ENCODE data around the gene ARPC1B.
A peak's percentile ranks its signal among the peaks of the same experiment; 100 is the strongest.

The ARPC1B gene

DNA sequence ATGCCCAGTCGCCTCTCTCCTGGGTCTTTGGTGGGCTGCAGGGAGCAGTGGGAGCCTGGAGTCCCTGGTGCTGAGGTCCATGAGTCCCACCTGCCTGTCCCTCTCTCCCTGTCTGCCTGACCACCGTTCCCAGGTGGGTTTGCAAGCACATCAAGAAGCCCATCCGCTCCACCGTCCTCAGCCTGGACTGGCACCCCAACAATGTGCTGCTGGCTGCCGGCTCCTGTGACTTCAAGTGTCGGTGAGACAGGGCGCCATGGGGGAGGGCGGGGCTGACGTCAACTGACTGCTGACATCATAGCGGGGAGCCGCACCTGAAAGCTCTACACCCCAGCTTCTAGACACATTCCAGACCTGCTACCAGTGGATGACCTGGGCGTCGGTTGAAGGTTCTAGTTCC, 15.2 kb downstream of the ARPC1B start:
- no peak for DNase-seq (ENCODE audit: low spot score)

DNA sequence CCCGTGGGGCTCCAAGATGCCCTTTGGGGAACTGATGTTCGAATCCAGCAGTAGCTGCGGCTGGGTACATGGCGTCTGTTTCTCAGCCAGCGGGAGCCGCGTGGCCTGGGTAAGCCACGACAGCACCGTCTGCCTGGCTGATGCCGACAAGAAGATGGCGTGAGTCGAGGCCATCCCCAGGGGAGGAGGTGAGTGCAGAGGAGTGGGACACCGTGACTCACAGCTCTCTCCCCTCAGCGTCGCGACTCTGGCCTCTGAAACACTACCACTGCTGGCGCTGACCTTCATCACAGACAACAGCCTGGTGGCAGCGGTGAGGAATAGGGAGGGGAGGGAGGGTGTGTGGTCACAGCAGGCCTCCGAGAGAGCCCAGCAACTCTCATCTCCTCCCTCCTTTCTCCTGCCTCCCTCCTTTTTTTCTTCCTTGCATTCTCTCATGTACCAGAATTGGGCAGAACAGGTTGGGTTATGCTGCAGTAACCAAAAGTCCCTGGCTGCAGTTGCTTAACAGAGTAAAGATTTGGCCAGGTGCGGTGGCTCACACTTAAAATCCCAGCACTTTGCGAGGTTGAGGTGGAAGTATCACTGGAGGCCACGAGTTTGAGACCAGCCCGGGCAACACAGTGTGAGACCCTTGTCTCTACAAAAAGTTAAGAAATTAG, 16.5 kb downstream of the ARPC1B start:
- no peak for DNase-seq (ENCODE audit: low spot score)

DNA sequence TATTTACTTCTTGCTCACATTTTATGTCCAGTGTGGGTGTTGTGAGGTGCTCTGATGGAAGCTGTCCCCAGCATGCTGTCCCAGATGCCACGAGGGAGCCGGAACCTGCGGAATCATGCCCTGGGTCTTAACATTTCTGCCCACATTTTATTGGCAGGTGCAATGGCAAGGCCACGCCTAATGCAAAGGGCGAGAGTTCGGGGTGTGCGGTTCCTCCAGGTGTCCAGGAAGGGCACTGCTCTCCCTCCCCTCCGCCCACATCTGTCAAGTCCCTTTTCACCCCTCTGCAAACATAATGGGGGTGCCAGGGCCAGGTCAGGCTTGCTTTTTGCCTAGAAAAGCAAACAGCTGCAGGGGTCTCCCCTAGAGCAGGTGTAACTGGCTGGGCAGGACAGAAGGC, 17.5 kb downstream of the ARPC1B start:
- no peak for DNase-seq (ENCODE audit: low spot score)

DNA sequence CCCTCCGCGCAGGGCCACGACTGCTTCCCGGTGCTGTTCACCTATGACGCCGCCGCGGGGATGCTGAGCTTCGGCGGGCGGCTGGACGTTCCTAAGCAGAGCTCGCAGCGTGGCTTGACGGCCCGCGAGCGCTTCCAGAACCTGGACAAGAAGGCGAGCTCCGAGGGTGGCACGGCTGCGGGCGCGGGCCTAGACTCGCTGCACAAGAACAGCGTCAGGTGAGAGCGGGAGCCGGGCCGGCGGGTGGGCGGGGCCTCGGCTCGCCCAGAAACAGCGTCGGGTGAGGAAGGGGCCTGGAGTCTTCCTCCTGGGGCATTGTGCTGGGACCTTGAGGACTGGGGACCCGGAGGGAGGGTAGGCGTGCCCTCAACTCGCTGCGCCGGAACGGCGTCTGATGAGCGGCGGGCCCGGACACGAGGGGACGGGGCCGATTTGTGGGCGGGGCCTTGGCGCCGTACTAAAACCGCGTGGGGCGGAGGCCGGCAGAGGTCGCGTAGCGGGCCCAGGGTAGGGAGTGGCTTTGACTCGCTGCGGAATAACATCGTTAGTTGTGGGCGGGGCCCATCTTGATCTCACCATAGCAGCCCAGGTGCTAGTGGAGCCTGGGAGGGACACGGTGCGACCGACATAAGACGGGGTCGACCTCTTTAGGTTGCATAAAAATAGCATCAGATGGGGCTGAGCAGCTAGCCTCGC, 18.3 kb downstream of the ARPC1B start:
- DNase-seq (ENCODE audit: low spot score), result peak; percentile 79

DNA sequence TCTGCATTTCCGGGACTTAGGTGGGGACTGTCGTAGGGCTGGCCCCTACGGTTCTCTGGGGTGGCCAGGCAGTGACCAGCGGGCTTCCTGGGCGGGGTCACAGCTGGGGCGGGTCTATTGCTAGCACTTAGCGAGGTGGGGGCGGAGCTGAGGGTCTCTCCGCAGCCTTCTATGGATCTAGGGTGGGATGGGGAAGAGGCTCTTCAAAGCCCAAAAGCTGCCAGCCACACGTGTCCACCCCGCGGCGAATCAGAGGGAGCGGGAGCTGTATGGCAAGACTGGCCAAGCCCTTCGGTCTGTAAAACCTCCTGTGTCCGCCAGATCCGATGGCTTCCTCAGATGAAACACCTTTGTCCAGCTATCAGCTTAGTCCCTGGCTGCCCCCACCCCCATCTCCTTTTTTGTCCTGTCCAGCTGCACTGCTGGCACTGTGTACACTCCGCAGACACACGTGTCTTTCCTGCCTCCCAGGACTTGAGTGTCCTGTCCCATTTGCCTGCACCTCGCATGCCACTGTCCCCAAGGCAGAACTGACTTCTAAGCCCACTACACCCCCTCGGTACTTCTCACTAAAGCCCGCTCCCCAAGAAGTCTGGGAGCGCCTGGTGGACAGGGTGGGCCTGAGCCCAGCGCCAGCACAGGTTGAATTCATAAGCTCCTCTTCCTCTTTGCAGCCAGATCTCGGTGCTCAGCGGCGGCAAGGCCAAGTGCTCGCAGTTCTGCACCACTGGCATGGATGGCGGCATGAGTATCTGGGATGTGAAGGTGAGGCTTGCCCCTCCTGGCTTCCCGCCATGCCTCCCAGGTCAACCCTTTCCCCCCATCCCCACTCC, 19.0 kb downstream of the ARPC1B start:
- no peak for DNase-seq (ENCODE audit: low spot score)

DNA sequence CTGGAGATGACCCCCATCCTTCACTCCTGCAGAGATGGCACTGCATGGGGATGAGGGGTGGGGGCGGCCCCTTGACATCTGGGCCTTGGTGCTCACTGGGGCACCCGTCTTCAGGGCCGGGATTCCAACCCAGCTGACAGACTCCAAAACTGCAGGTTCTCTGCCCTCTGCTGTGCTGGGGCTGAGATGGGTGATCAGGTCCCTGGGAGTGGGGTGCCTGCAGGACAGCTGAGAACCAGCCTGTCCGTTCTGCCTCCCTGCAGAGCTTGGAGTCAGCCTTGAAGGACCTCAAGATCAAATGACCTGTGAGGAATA, 19.6 kb downstream of the ARPC1B start:
- DNase-seq (ENCODE audit: low spot score), result no peak

DNA sequence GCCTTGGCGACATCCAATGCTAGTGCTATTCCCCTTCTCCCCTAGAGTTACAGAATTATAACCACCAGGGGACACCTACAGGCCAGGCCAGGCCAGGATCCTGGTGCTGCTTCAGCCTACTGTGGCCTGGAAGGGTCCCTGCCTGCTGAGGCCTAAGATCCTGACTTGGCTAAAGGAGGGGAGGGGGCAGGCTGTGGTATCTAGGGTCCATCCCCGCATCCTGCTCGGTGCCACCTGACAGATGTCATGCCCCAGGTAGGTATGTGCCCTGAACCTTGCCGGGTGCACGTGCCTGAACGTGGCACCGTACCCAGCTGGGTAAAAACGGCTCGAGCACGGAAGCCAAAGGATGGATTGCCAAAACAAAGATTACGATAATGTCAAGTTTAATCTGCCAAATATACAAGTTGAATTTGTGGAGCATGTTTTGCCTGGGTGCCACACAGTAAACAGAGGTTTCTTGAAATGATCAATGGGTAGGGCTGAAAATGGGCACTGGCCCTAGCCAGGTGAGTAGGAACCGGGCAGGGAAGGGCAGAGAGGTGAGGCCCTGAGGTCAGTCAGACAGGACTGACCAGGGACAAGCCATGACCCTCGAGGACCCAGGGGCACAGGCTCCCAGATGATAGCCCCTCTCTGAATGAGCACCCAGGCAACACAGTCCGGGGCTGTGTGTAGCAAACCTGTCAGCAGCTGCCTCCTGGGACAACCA, 21.2 kb downstream of the ARPC1B start:
- no peak for DNase-seq (ENCODE audit: low spot score)

DNA sequence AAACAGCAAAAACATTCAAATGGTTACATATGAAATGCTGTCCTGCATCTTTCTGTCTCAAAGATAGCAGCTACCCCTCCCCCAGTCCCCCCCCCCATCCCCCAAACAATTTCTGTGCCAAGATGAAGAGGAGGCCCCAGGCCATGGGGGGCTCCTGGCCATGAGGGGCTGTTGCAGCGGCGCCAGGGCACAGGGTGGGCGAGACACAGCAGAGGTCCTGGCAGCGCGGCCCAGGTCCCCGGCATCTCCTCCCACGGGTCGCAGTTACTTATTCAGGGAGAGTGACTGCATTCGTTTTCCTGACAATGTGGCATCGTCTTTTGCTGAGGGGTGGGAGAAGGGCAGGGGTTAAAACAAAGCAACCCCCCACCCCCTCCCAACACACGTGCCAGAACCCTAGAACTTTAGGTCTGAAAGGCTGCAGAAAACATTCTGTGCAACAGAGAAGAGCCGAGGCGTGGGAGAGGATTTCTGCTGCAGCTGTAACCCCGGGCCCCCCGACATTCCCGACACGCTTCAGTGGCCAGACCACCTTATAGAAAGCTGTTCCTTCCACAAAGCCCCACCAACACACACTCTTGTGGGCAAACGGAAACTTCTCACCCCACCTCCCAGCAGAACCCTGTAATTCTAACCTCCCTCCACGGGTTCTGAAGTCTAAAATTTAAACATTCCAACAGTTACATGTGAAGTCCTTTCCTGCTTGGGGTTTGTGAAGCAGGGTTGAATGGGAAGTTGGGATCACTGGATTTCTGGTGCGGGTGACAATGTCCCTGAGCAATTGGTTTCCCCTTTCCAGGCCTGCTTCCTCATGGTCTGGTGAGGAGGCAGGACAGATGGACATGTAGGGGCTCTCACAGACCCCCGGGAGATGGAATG, 22.1 kb downstream of the ARPC1B start:
- no peak for DNase-seq (ENCODE audit: low spot score)

DNA sequence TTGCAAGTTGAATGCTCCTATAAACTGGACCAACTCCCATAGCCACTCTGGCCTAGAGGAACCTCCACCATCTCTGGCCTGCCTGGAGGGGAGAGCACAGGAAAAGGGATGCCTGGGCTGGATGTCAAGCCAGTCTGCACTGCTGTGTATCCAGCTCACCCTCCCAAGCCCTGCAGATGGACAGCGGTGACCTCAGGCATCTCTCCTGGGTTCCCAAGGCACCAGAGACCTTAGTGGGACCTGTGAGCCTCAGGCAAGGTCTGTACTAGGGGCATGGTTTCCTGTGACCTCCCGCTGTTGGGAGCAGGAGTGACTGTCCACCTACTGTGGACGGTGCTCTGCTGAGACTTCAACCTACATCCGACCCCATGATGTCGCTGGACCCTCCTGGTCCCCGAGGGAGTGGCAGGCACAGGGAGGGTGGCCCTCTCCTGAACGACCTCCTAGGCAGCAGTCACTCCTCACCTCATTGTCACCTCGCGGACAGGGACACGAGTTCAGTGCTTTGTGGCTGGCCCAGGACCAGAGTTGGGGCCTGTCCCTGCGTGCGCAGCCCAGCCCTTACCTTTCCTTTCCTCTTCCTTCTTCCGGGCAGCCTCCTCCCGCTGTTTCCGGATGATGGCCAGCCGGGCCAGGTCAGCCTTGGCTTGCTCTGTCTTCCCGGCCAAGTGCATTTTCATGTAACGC, 22.9 kb downstream of the ARPC1B start:
- no peak for DNase-seq (ENCODE audit: low spot score)

DNA sequence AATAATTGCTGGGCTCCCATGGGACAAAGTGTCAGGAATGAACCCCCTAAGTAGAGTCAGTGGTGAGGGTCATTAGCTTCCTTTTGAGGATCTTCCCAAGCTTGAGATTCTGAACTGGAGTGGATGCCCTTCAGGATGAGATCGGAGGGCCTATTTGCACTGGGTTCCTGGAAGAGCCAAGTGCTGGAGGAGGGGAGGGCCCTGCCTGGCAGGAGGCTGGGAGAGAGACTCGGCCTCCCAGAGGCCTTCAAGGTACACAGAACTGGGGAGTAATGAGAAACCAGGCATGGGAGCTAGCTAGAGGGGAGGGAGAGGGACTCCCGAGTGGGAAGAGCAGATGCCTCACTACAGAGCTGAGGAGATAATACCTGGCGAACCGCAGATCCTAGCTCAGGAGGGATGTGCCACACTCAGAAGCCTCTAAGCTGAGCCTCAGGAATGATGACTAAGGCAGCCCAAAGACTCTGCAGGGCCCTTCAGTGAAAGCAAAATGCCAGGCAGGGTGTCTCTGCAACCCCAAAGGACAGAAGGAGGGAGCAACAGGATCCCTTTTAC, 24.4 kb downstream of the ARPC1B start:
- DNase-seq (ENCODE audit: low spot score), result no peak

DNA sequence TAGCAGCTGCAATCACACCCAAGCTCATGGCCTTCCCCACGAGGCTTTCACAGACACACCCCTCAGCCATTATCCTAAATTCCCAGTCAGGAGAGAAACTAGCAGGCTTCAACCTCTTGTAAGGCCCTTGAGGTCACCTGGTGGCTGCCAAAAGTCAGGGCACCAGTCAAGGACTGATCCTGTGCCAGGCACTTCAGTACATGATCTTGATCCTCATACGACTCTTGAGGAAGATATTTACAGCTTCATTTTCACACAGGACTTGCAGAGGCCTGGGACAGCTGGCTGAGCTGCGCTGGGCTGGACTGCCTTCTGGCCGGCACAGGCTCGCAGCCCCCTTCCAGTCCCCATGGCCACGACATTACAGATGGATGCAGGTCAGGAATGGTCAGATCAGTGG, 25.1 kb downstream of the ARPC1B start:
- no peak for DNase-seq (ENCODE audit: low spot score)

DNA sequence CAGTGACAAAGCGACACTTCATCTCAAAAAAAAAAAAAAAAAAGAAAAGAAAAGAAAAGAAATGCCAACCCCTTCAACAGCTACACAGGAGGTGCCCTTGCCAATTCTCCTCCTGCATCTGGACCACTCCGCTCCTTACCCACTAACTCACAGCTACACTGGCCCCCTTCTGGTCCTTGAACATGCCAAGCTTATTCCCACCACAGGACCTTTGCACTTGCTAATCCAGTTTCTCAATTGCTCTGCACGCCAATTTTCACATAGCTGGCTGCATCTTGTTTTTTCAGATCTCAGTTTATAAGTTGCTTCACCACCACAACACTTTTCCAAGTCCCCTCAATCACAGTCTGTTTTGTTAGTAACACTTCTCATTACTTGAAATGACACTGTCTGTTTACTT, 28.3 kb downstream of the ARPC1B start:
- DNase-seq (ENCODE audit: low spot score), result no peak

DNA sequence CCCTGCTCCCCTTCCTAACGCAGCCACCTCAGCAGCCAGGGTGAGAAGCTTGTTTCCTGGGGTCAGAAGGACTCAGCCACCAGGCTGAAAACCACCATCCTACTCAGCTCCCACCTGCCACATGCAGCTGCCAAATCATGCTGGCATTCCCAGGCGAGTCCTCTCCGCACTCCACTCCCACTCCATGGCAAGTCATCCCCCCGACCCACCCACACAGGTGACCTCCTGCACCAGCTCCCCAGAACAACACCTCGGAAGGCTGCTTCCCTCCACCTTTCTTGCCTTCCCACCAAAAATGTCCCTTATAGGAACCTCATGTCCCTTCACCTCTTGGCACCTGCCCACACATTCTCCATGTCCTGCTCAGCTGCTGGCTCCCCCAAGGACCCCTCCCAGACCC, 29.2 kb downstream of the ARPC1B start:
- no peak for DNase-seq (ENCODE audit: low spot score)

DNA sequence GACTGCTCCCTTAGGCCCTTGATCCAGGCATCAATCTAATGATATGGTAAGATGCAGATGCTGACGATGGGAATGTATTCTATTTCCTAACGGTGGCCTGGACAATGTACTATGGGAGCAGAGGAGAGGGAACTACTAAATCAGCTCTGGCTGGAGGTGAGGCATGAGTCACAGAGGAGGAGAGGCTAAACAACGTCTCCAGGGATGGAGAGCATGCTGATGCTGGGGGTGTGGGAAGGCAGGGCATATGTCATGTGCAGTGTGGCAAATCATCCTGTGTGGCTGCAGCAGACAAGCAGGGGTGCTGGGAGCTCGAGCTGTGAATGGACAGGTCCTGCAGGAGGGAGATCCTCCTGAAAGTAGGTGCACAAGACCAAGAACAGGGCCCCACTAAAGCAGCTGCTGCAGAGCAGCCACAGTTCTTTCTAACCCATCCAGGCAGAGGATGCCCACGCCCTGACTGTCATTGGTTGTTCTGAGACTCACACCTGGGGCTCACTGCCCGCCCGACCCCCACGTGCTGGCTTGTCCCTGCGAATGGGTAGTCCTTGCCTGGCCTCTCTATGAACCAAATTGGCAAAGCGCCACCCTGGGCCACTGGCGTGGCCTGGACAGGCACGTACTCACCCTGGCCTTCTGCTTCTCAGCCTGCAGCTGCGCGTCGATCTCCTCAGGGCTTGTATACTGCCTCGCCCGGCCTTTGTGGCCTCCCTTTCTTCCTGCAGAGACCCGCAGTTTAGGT, 29.9 kb downstream of the ARPC1B start:
- DNase-seq (ENCODE audit: low spot score), result no peak

DNA sequence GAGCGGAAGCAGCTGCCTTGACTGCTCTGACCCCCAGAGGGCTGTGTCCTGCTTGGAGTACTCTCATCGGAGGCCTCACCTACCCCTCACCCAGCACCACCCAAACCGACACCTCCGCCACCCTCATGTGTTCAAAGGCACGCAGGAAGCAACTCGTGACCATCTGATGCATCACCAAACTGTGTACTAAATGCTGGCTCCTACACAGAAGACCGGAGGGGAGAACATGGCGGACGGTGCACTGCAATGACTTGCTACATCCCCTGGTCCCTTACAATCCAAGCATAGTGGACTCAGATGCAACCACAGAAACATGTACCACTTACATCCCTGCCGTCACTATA, 30.4 kb downstream of the ARPC1B start:
- DNase-seq (ENCODE audit: low spot score), result no peak

DNA sequence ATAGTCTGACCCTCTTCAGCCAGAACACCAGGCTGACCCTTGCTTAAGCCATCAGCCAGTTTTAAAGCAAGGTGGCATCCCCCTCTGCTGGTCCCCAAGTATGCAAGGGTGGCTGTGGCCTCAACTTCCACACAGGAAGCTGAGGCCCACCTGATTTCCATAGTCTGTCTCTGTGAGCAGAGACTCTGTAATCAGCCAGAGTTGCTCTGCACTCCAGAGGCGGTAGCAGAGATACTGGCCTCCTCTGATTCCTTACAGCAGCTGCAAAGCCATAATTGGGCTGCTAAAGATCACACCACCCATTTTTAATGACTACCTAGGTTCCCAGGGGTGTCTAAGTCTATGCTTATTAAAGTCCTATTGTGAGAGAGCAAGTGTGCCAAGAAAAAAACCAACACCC, 32.0 kb downstream of the ARPC1B start:
- no peak for DNase-seq (ENCODE audit: low spot score)

DNA sequence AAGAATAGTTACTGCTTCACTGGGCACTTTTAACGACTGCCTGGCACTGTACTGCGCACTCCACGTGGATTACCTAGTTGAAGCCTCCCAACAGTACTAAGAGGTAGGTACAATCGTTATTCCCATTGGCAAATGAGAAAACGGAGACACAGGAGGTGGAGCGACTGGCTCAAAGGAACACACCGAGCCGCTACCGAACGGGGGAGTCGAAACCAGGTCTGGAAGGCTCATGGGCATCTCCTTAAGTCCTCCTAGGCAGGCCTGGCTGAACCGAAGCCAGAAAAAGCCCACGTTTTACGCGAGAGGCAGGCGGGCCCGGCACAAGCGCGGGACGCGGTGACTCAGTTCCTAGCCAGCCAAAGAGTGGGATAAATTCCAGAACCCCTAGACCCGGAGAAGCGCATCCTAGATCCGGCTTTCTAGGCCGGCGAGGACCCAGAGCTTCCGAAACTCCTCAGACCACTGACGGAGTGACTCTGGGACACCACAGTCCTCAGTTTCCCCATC, 33.4 kb downstream of the ARPC1B start:
- peak; percentile 57 for DNase-seq (ENCODE audit: low spot score)

DNA sequence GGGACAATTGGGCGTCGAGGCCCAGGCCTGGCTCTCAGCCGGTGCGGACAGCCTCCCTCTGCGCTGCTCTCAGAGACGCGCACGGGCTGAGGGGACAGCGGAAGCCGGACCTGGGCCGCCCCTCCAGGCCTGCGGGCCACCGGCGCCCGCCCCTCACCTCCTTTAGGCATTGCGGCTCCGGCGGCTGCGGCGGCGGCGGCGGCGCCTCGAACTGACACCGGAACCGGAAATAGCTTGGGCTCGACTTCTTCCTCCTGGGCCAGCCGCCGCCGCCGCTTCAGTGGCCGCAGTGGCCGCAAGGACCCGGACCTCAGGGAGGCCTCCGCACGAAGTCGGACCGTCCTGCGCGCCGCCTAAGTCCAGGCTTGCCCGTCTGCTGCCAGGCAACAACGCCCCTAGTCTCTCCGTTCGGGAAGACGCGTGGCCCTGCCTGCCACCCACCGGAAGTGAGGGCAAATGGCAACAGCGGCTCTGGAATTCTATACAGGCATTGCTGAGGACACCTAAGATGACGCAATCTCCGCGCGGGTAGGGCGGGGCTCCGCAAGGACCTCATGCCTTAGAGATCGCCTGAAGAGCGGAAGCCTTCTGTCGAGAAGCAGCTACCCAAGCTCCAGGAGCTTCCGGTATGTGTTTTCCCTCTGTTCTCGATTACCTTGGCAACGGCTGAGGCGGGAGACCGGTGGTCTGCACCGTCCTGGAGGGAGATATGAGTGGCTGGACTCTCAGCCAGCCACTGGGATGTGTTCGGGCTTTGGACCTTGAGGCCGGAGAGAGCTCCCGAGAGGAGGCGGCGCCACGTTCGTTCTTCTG, 34.1 kb downstream of the ARPC1B start, which contains the start of the genes BUD31 and PDAP1:
BUD31 (plus strand) TSS at position 591 of the 813 bp plus-strand sequence. CDS start 2,124 bp downstream, outside the sequence.
PDAP1 (minus strand) TSS at position 219 of the 813 bp plus-strand sequence; CDS start at position 170, 49 bp downstream.
- DNase-seq (ENCODE audit: low spot score), result peak; percentile 93

DNA sequence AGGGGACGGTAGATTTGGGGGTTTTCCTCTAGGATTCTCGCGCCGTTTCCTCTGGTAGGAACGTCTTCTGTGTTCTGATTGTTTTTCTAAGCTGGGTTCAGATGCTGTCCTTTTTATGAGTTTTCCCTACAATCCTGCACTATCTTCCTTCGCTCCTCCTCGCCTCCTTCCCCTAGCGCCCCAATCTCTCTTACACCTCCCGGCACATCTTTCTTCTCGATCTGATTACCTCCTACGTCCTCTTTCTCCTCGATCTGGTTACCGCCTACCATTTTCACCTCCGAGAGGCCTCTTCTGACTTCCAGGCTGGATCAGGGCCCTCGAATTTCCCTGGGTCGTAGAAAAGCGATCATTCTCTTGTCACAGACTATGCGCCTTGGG, 34.7 kb downstream of the ARPC1B start:
- DNase-seq (ENCODE audit: low spot score), result no peak

Measured in hematopoietic multipotent progenitor cell treated with erythropoietin and hydrocortisone succinate and interleukin-3 and kit ligand, for 15 days (in vitro differentiated cells).